ENCODE measurements around the gene FASN.

DNA sequence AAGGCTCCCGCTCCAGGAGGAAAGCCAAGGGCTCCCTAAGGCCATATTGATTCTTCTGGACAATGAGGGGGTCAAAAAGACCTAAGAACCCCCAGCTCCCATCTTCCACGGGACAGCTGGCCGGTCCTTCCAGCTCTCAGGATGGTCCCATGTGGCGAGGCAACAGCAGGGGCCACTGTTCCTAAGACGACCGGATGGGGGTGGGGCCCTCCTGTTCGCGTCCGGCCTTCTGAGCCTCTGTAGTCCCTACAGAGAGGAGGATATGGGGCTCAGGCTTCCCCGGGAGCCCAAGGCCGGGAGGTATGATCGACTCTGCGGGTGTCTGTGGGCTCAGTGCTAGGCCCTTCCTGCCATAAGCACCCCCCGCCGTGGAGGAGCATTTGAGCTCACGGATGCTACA lies 54.5 kb downstream of the FASN start:
- no peak for TF ChIP-seq EZH2 (IDR thresholded peaks at IDR 0.05; ENCODE audit: insufficient read depth, poor library complexity, severe bottlenecking)
- TF ChIP-seq EZH2phosphoT487 (IDR thresholded peaks at IDR 0.05; ENCODE audit: insufficient read depth, low read depth) = no peak

Data from GM23248 (cell line).